GM12878 (cell line): ENCODE results near the gene PRR15L. TPM values are rescaled to one million over a fixed set of nuclear protein-coding genes. Genes with fewer than 3 reads are reported as not detected.

Experiments used
- ATAC-seq: fragments of 200-7000 bp; cut with Tn5 transposase; 3 replicates; pipeline ENCODE4 v1.9.1; 2020; ENCODE audit warnings: mild to moderate bottlenecking, moderate library complexity
- BruUV-seq: library from RNA; stranded (reverse); fragments of 400-500 nt; replicated peaks from 2 replicates; lab custom pipeline; 2021; lab: Mats Ljungman, UMichigan
- CTCF ChIA-PET: fragments of 300-600 bp; sonication (Branson Sonifier 250); formaldehyde crosslinking; extraction: SDS; loops from one replicate; lab custom pipeline; 2021; ENCODE audit warnings: inconsistent platforms; lab: Yijun Ruan, JAX
- POLR2A ChIA-PET: fragments of 350-600 bp; formaldehyde crosslinking; extraction: SDS; loops from one replicate; lab custom pipeline; 2021; ENCODE audit warnings: inconsistent platforms; lab: Charles Lee
- RAD21 ChIA-PET: fragments of 300-600 bp; sonication (Branson Sonifier 250); formaldehyde crosslinking; loops from one replicate; lab custom pipeline; 2023; ENCODE audit warnings: antibody characterized with exemption; ENCODE audit not compliant: unreplicated experiment; lab: Charles Lee
- SMC1A ChIA-PET: fragments of 300-600 bp; sonication (Branson Sonifier 250); formaldehyde crosslinking; loops from one replicate; lab custom pipeline; 2023; ENCODE audit not compliant: unreplicated experiment, uncharacterized antibody; lab: Charles Lee
- DNase-seq: peaks from one replicate; pipeline ENCODE4 v3.0.0-alpha.2; 2011; ENCODE audit warnings: low read depth, low spot score
- FAIRE-seq: peaks from 3 replicates; lab custom pipeline; 2011; peaks lifted over from hg19 to GRCh38; lab: Jason Lieb, UNC
- H2AFZ ChIP-seq: 2 replicates; pipeline ENCODE4 v1.6.0; 2011; ENCODE audit warnings: low read depth, low read length, control low read depth; ENCODE audit not compliant: control insufficient read depth
- H3K27ac ChIP-seq: 2 replicates; pipeline ENCODE4 v1.5.1; 2011; ENCODE audit warnings: control low read depth; ENCODE audit not compliant: control insufficient read depth, insufficient read depth
- H3K27me3 ChIP-seq, 2 experiments: replicated peaks in 1 of 2; 2 replicates each; pipeline versions ENCODE4 v1.6.0 to v1.6.1; 2011; ENCODE audit warnings: low read length in 1 of 2; ENCODE audit not compliant: control insufficient read depth in 2 of 2, insufficient read depth in 2 of 2
- H3K36me3 ChIP-seq, 2 experiments: 2 replicates each; pipeline ENCODE4 v1.5.1; 2011; ENCODE audit warnings: low read length in 1 of 2; ENCODE audit not compliant: control insufficient read depth in 2 of 2, insufficient read depth in 2 of 2
- H3K4me1 ChIP-seq: 2 replicates; pipeline ENCODE4 v1.6.1; 2011; ENCODE audit warnings: mild to moderate bottlenecking, low read length, moderate library complexity, mixed read lengths; ENCODE audit not compliant: control insufficient read depth, insufficient read depth
- H3K4me2 ChIP-seq: 2 replicates; pipeline ENCODE4 v1.6.0; 2011; ENCODE audit warnings: control low read depth; ENCODE audit not compliant: control insufficient read depth, insufficient read depth
- H3K4me3 ChIP-seq: fragments of 200-600 bp; sonication (generic); 2 replicates; pipeline ENCODE4 v1.5.1; 2016
- H3K79me2 ChIP-seq: 2 replicates; pipeline ENCODE4 v1.6.0; 2011; ENCODE audit warnings: low read length; ENCODE audit not compliant: control insufficient read depth, insufficient read depth
- H3K9ac ChIP-seq: 2 replicates; pipeline ENCODE4 v1.8.0; 2011; ENCODE audit warnings: low read length, control low read depth, mixed read lengths; ENCODE audit not compliant: control insufficient read depth, insufficient read depth
- H3K9me3 ChIP-seq: replicated peaks from 3 replicates; pipeline ENCODE4 v1.5.1; 2011; ENCODE audit warnings: mild to moderate bottlenecking, low read length; ENCODE audit not compliant: control insufficient read depth, insufficient read depth
- H4K20me1 ChIP-seq: 2 replicates; pipeline ENCODE4 v1.6.0; 2011; ENCODE audit not compliant: control insufficient read depth, insufficient read depth
- CBX5 ChIP-seq: sonication (generic); IDR thresholded peaks from 2 replicates; pipeline ENCODE4 v1.6.1; 2016; ENCODE audit warnings: low read depth, moderate library complexity, mild to moderate bottlenecking, inconsistent platforms
- EGR1 ChIP-seq, 2 experiments: IDR thresholded peaks; 1 replicate in 1 of 2; 2 replicates in 1 of 2; pipeline ENCODE4 v1.6.1; 2011 to 2012; ENCODE audit warnings: low read depth in 2 of 2, low read length in 2 of 2, borderline replicate concordance in 1 of 2, mild to moderate bottlenecking in 1 of 2, moderate library complexity in 1 of 2
- FOXM1 ChIP-seq: IDR thresholded peaks from 2 replicates; pipeline ENCODE4 v1.6.1; 2012; ENCODE audit warnings: low read depth, mild to moderate bottlenecking, inconsistent platforms, low read length, moderate library complexity
- HDAC6 ChIP-seq: fragments of 200-600 bp; sonication (generic); IDR thresholded peaks from one replicate; pipeline ENCODE4 v1.8.0; 2017; ENCODE audit warnings: antibody characterized with exemption; ENCODE audit not compliant: unreplicated experiment
- MEF2B ChIP-seq: fragments of 450-650 bp; IDR thresholded peaks from 2 replicates; pipeline ENCODE4 v1.6.1; 2018; ENCODE audit warnings: mild to moderate bottlenecking, moderate library complexity; ENCODE audit not compliant: partially characterized antibody, poor library complexity, severe bottlenecking
- POU2F2 ChIP-seq: IDR thresholded peaks from 3 replicates; pipeline ENCODE4 v1.6.1; 2011; ENCODE audit warnings: low read depth, mild to moderate bottlenecking, low read length, borderline replicate concordance
- SMC3 ChIP-seq: IDR thresholded peaks from 2 replicates; pipeline ENCODE4 v1.6.1; 2011; ENCODE audit warnings: low read length, improper control_type of control experiment, borderline replicate concordance
- SUPT20H ChIP-seq: IDR thresholded peaks from 2 replicates; pipeline ENCODE4 v1.6.1; 2011; ENCODE audit warnings: low read depth, mild to moderate bottlenecking, low read length, moderate library complexity, borderline replicate concordance; ENCODE audit not compliant: control insufficient read depth
- TCF7 ChIP-seq: IDR thresholded peaks from 2 replicates; pipeline ENCODE4 v1.6.1; 2014; ENCODE audit warnings: antibody characterized with exemption, borderline replicate concordance
- WGBS: methylation state at CpG from one replicate; pipeline ENCODE4 v1.1.6; 2016; ENCODE audit warnings: low lambda C conversion rate; ENCODE audit not compliant: insufficient replicate concordance, insufficient coverage; ENCODE audit errors: missing lambda C conversion rate; 5-methylcytosine and 5-hydroxymethylcytosine counted together
- in situ Hi-C: fragments of 300-500 bp; cut with MboI; formaldehyde crosslinking; loops from 9 replicates; pipeline ENCODE4 v1.14.3; 2018; ENCODE audit warnings: mixed read lengths
- intact Hi-C: fragments of 100-400 bp; cut with micrococcal nuclease; formaldehyde crosslinking; loops from one replicate; pipeline ENCODE4 v1.14.2; 2022; ENCODE audit not compliant: unreplicated experiment
- polyA plus RNA-seq, 11 experiments: library from polyadenylated mRNA; depleted of rRNA in 4 of 11; unstranded in 6 of 11; stranded (reverse) in 5 of 11; fragments of >200 nt; fragmentation: Nextera tagmentation in 4 of 11; fragmentation: Illumina TruSeq in 1 of 11; extraction: Ambion mirVana in 4 of 11; extraction: Trizol in 1 of 11; gene quantifications; 1 replicate in 1 of 11; 2 replicates in 10 of 11; pipeline versions ENCODE4 v1.2.1 to v1.2.3, GENCODE V29; 2011 to 2016; ENCODE audit warnings: inconsistent platforms in 2 of 11, missing spikeins in 2 of 11, low read depth in 1 of 11
- total RNA-seq, 4 experiments: library from RNA; depleted of rRNA in 3 of 4; stranded (reverse); fragments of >200 nt in 3 of 4; fragmentation: Illumina TruSeq in 1 of 4; extraction: Trizol in 1 of 4; gene quantifications; 2 replicates each; pipeline versions ENCODE4 v1.2.1 to v1.2.3, GENCODE V29; 2013 to 2021
- TF ChIP-seq, protein P1 (sequence below): fragments of 450-650 bp; IDR thresholded peaks from 2 replicates; pipeline ENCODE4 v1.6.1; 2017; ENCODE audit warnings: mild to moderate bottlenecking, moderate library complexity
- TF ChIP-seq, protein P2 (sequence below): fragments of 450-650 bp; formaldehyde crosslinking; IDR thresholded peaks from 2 replicates; pipeline ENCODE4 v1.4.0; 2020; ENCODE audit warnings: mild to moderate bottlenecking, moderate library complexity

Gene PRR15L
- total and polyA plus RNA-seq, 10 of the 15 experiments (the other 5 are each of a cell fraction or from before 2014, with no cell fraction given), result 0.11 to 0.18 TPM; not detected in 8

DNA sequence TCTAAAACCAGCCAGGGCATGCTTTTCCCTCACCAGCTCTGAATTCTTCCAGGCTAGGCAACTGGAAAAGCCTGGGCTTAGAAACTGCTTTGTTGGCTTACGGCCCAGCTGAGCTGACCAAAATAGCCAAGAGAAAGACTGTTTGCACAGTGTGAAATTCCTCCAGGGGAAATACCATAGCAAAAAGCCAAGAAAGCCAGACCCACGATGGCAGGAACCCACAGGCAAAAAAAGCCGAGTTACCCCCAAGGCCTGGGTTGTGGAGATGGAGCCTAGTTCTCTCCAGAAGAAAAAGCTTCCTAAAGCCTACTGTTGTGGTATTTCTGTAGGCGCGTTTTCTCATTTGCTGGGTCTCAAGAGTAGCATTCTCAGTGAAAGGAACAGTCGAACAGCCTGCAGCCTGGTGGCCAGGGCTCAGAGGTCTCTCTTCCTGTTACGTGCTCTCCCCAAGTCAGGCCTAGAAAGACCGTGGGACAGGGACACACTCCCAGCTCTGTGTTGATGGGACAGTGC is 52.4 kb downstream of the PRR15L start:
- Histone ChIP-seq H3K4me1 (no peaks in the 10 kb centered on the region; the same call in 1 of the 2 replicates), H3K9me3 (no peaks in the 10 kb centered on the region), H3K4me3 (no peak overlapping the region), H3K27me3 (no peaks in the 10 kb centered on the region), H3K79me2 (no peaks in the 10 kb centered on the region), H3K36me3 (no peaks in the 10 kb centered on the region), H3K27ac (no peak overlapping the region), H3K9ac (no peak overlapping the region), H2AFZ (no peak overlapping the region), H3K4me2 (no peak overlapping the region), H4K20me1 (no peaks in the 10 kb centered on the region)
- DNase-seq (no peak), ATAC-seq (no peak), FAIRE-seq (no peak)
- 80% methylated on average over 8 of the region's 8 CpGs for WGBS
- ChIA-PET POLR2A (interaction anchor here (1.0 kb wide), 1 partner anchor 8 kb away, joined by 3 read pairs; no protein-coding TSS in a partner anchor), RAD21 (interaction anchor here (0.8 to 1.2 kb wide), 2 partner anchors 65 to 113 kb away, joined by 3 read pairs; partner anchors contain the start of gene CDK5RAP3), SMC1A (interaction anchor here (0.6 kb wide), 1 partner anchor 10 kb away, joined by 3 read pairs; no protein-coding TSS in a partner anchor), CTCF (interaction anchor here (0.8 to 1.4 kb wide), 3 partner anchors 64 to 121 kb away, joined by 3 to 4 read pairs (median 3); partner anchors contain the start of gene SCRN2)
- BruUV-seq, result no TSS peak
- intact Hi-C loops, result no loop called here
- in situ Hi-C loops, result no loop called here
- no peak for TF ChIP-seq CBX5
- TF ChIP-seq HDAC6, result no peak
- TF ChIP-seq MEF2B, result no peak
- no peak for TF ChIP-seq FOXM1
- no peak for TF ChIP-seq TCF7
- TF ChIP-seq SUPT20H, result no peak
- TF ChIP-seq POU2F2, result no peak
- no peak for TF ChIP-seq SMC3
- TF ChIP-seq, protein P1, sequence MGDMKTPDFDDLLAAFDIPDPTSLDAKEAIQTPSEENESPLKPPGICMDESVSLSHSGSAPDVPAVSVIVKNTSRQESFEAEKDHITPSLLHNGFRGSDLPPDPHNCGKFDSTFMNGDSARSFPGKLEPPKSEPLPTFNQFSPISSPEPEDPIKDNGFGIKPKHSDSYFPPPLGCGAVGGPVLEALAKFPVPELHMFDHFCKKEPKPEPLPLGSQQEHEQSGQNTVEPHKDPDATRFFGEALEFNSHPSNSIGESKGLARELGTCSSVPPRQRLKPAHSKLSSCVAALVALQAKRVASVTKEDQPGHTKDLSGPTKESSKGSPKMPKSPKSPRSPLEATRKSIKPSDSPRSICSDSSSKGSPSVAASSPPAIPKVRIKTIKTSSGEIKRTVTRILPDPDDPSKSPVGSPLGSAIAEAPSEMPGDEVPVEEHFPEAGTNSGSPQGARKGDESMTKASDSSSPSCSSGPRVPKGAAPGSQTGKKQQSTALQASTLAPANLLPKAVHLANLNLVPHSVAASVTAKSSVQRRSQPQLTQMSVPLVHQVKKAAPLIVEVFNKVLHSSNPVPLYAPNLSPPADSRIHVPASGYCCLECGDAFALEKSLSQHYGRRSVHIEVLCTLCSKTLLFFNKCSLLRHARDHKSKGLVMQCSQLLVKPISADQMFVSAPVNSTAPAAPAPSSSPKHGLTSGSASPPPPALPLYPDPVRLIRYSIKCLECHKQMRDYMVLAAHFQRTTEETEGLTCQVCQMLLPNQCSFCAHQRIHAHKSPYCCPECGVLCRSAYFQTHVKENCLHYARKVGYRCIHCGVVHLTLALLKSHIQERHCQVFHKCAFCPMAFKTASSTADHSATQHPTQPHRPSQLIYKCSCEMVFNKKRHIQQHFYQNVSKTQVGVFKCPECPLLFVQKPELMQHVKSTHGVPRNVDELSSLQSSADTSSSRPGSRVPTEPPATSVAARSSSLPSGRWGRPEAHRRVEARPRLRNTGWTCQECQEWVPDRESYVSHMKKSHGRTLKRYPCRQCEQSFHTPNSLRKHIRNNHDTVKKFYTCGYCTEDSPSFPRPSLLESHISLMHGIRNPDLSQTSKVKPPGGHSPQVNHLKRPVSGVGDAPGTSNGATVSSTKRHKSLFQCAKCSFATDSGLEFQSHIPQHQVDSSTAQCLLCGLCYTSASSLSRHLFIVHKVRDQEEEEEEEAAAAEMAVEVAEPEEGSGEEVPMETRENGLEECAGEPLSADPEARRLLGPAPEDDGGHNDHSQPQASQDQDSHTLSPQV, result no peak
- TF ChIP-seq, protein P2, sequence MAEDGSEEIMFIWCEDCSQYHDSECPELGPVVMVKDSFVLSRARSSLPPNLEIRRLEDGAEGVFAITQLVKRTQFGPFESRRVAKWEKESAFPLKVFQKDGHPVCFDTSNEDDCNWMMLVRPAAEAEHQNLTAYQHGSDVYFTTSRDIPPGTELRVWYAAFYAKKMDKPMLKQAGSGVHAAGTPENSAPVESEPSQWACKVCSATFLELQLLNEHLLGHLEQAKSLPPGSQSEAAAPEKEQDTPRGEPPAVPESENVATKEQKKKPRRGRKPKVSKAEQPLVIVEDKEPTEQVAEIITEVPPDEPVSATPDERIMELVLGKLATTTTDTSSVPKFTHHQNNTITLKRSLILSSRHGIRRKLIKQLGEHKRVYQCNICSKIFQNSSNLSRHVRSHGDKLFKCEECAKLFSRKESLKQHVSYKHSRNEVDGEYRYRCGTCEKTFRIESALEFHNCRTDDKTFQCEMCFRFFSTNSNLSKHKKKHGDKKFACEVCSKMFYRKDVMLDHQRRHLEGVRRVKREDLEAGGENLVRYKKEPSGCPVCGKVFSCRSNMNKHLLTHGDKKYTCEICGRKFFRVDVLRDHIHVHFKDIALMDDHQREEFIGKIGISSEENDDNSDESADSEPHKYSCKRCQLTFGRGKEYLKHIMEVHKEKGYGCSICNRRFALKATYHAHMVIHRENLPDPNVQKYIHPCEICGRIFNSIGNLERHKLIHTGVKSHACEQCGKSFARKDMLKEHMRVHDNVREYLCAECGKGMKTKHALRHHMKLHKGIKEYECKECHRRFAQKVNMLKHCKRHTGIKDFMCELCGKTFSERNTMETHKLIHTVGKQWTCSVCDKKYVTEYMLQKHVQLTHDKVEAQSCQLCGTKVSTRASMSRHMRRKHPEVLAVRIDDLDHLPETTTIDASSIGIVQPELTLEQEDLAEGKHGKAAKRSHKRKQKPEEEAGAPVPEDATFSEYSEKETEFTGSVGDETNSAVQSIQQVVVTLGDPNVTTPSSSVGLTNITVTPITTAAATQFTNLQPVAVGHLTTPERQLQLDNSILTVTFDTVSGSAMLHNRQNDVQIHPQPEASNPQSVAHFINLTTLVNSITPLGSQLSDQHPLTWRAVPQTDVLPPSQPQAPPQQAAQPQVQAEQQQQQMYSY, result no peak
- no peak for TF ChIP-seq EGR1 (IDR thresholded peaks at IDR 0.05; ENCODE audit: borderline replicate concordance in 1 of 2, low read depth in 2 of 2, low read length in 2 of 2)
